ENCODE results near the gene ATP6V1G2.

ATP6V1G2 gene

DNA sequence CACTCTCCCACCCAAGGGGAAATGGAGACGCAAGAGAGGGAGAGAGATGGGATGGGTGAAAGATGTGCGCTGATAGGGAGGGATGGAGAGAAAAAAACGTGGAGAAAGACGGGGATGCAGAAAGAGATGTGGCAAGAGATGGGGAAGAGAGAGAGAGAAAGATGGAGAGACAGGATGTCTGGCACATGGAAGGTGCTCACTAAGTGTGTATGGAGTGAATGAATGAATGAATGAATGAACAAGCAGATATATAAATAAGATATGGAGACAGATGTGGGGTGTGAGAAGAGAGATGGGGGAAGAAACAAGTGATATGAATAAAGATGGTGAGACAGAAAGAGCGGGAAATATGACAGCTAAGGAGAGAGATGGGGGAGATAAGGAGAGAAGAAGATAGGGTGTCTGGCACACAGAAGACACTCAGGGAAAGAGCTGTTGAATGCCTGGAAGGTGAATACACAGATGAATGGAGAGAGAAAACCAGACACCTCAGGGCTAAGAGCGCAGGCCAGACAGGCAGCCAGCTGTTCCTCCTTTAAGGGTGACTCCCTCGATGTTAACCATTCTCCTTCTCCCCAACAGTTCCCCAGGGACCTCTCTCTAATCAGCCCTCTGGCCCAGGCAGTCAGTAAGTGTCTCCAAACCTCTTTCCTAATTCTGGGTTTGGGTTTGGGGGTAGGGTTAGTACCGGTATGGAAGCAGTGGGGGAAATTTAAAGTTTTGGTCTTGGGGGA lies 29.7 kb upstream of the ATP6V1G2 start:
- DNase-seq (ENCODE audit: low spot score) = peak; percentile 58

DNA sequence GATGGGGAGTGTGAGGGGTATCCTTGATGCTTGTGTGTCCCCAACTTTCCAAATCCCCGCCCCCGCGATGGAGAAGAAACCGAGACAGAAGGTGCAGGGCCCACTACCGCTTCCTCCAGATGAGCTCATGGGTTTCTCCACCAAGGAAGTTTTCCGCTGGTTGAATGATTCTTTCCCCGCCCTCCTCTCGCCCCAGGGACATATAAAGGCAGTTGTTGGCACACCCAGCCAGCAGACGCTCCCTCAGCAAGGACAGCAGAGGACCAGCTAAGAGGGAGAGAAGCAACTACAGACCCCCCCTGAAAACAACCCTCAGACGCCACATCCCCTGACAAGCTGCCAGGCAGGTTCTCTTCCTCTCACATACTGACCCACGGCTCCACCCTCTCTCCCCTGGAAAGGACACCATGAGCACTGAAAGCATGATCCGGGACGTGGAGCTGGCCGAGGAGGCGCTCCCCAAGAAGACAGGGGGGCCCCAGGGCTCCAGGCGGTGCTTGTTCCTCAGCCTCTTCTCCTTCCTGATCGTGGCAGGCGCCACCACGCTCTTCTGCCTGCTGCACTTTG lies 29.0 kb upstream of the ATP6V1G2 start, which contains the start of gene TNF:
Gene TNF, plus strand, starts transcription at position 231 of the 567 bp plus-strand sequence. Its CDS starts 177 bp downstream, at position 408.
- peak; percentile 63 for DNase-seq (ENCODE audit: low spot score)

DNA sequence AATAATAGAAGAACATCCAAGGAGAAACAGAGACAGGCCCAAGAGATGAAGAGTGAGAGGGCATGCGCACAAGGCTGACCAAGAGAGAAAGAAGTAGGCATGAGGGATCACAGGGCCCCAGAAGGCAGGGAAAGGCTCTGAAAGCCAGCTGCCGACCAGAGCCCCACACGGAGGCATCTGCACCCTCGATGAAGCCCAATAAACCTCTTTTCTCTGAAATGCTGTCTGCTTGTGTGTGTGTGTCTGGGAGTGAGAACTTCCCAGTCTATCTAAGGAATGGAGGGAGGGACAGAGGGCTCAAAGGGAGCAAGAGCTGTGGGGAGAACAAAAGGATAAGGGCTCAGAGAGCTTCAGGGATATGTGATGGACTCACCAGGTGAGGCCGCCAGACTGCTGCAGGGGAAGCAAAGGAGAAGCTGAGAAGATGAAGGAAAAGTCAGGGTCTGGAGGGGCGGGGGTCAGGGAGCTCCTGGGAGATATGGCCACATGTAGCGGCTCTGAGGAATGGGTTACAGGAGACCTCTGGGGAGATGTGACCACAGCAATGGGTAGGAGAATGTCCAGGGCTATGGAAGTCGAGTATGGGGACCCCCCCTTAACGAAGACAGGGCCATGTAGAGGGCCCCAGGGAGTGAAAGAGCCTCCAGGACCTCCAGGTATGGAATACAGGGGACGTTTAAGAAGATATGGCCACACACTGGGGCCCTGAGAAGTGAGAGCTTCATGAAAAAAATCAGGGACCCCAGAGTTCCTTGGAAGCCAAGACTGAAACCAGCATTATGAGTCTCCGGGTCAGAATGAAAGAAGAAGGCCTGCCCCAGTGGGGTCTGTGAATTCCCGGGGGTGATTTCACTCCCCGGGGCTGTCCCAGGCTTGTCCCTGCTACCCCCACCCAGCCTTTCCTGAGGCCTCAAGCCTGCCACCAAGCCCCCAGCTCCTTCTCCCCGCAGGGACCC lies 28.0 kb upstream of the ATP6V1G2 start:
- DNase-seq (ENCODE audit: low spot score) = no peak

DNA sequence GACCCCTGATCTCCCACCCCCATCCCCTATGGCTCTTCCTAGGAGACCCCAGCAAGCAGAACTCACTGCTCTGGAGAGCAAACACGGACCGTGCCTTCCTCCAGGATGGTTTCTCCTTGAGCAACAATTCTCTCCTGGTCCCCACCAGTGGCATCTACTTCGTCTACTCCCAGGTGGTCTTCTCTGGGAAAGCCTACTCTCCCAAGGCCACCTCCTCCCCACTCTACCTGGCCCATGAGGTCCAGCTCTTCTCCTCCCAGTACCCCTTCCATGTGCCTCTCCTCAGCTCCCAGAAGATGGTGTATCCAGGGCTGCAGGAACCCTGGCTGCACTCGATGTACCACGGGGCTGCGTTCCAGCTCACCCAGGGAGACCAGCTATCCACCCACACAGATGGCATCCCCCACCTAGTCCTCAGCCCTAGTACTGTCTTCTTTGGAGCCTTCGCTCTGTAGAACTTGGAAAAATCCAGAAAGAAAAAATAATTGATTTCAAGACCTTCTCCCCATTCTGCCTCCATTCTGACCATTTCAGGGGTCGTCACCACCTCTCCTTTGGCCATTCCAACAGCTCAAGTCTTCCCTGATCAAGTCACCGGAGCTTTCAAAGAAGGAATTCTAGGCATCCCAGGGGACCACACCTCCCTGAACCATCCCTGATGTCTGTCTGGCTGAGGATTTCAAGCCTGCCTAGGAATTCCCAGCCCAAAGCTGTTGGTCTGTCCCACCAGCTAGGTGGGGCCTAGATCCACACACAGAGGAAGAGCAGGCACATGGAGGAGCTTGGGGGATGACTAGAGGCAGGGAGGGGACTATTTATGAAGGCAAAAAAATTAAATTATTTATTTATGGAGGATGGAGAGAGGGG lies 27.1 kb upstream of the ATP6V1G2 start:
- DNase-seq (ENCODE audit: low spot score) = no peak

DNA sequence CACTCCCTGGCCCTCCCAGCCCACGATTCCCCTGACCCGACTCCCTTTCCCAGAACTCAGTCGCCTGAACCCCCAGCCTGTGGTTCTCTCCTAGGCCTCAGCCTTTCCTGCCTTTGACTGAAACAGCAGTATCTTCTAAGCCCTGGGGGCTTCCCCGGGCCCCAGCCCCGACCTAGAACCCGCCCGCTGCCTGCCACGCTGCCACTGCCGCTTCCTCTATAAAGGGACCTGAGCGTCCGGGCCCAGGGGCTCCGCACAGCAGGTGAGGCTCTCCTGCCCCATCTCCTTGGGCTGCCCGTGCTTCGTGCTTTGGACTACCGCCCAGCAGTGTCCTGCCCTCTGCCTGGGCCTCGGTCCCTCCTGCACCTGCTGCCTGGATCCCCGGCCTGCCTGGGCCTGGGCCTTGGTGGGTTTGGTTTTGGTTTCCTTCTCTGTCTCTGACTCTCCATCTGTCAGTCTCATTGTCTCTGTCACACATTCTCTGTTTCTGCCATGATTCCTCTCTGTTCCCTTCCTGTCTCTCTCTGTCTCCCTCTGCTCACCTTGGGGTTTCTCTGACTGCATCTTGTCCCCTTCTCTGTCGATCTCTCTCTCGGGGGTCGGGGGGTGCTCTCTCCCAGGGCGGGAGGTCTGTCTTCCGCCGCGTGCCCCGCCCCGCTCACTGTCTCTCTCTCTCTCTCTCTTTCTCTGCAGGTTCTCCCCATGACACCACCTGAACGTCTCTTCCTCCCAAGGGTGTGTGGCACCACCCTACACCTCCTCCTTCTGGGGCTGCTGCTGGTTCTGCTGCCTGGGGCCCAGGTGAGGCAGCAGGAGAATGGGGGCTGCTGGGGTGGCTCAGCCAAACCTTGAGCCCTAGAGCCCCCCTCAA lies 25.9 kb upstream of the ATP6V1G2 start, which contains the start of gene LTA:
Gene LTA, plus strand, starts transcription at position 249 of the 871 bp plus-strand sequence. Its CDS starts 454 bp downstream, at position 703.
- DNase-seq (ENCODE audit: low spot score) = peak; percentile 66

DNA sequence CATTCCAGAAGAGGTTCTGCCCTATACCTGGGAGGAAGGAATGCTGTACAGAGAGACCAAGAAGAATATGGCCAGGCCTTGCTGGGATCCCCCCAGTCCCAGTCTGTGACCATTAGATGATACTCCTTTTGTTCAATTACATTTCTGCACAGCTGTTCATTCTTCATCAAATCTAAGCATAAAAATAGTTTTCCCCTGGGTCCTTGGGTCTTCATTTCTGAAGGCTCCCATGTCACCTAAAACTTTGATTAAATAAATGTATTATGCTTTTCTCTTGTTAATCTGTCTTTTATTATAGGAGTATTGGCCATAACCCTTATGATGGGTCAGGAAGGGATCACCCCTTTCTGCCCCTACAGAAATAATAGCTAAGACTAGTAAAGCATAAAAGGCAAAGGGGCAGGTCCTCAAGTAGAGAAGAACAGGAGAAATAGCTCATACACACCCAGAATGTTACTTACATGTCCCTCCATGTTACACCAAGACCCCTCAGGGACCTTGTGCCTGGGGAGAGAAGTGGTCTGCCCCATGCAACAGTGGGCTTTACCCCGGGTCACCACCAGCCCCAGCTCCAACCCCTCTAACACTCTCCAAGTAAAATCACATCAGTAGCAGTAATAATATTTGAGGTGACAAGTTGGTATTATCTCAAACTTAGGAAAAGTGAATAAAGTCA lies 23.6 kb upstream of the ATP6V1G2 start:
- DNase-seq (ENCODE audit: low spot score) = no peak

DNA sequence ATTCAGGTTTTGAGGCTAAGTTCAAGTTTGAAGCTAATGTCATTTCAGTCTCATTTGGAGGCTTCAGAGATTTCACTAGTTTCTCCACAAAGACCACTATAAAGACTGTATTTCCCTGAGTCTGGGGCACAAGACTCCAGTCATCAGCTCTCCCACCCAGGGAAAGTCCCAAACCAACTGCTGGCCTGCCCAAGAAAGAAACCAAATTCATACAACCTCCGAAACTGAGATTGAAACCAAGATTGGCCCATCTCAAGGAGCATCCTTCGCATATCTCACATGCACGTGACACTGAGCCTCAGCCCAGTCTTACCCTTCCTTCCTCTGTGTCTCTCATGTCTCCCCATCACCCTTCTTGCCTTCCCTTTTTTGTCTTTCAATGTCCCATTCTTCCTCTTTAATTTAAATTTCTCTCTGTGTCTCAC lies 22.1 kb upstream of the ATP6V1G2 start:
- peak; percentile 60 for DNase-seq (ENCODE audit: low spot score)

DNA sequence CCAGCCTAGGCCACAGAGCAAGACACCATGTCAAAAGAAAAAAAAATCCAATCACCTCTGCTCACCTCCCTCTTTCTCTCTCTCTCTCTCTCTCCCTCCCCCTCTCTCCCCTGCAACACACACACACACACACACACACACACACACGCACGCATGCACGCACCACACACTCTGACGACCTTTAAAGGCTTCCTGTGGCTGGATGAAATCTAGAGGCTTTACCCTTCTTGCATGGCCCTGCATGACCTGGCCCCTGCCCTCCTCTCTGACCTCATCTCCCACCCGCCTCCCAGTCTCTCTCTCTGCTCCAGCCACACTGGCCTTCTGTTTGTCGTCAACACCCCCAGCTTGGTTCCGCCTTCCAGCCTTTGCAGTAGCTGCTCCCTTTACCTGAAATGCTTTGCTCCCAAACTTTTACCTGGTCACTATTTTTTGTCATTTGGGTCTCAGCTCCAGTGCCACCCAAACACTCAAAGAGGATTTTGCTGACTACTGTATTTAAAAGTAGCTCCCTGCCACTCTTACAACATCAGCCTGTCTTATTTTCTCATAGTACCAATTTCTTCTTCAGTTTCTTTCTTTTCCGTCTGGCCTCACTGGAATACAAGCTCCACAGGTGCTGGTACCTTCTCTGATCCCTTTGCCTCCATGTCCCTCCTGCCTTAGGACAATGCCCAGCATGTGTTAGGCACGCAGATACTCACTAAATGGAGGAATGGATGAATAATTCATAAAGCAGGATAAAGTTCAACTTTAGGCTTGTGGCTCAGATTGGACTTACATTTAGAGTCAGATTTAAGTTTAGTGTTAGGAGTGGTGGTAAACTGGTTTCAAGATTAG lies 21.3 kb upstream of the ATP6V1G2 start:
- no peak for DNase-seq (ENCODE audit: low spot score)

DNA sequence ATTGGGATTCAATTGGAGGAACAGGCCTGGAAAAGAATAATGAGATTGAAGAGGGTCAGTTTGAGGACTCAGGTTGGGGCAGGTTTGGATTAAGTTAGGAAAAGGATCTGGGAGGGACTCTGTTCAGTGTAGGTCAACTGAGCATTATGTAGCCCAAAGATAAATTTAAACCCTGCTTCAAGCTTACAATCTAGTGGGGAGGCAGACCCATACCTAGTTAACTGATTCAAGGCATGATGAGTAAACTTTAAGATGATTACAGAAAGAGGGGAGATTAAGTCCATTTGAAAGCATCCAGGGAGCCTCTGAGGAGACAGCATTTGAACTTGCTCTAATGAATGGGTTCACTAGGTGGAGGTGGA lies 14.3 kb upstream of the ATP6V1G2 start:
- DNase-seq (ENCODE audit: low spot score) = no peak

DNA sequence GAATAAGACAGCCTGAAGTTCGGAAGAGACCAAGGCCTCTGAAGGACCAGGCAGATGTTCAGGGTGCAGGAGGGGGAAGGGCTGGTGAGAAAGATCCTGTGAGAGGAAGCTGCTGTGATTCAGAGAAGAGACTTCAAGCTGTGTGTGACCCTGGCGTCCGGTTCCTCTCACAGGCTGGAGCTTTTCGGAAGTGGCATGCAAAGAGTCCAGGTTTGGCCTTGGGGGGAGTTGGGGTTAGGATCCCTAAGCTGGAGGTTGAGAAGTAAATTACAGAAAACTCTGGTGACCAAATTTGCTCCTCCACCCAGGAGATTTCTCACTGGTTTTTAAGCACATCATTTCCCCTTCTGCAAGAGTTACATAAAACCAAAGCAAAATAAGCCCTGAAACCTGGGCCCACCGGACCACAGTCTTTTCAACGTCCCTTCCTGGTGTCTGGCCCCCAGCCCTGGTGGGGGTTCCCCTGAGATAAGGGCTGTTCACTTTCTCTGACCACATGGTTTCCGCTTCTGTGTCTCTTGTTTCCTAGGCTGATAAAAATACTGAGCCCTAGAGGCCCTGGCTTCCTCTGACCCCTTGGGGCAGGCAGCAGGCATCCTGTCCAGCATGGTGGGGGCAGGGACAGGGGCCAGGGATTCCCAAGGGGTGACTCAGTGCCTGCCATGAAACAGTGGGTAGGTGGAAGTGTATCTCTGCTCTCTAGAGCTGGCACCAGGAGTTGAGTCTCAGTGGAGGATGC lies 13.7 kb upstream of the ATP6V1G2 start:
- peak; percentile 86 for DNase-seq (ENCODE audit: low spot score)

DNA sequence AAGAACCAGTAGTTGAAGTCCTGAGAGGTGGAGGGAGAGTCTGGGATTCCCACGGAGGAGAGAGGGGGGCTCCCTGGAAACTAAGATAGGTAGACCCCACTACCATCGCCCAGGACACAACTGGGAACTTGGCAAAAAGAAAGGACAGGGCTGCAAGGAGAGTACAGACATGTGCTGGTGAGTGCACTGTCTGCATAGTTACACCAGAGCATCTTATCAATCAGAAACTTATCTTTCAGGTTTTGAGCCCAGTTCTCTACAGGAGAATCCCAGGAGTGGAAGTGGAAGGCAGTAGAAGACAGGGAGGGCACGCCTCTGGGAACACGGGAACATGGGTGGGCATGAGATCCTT lies 13.2 kb upstream of the ATP6V1G2 start:
- DNase-seq (ENCODE audit: low spot score) = no peak

DNA sequence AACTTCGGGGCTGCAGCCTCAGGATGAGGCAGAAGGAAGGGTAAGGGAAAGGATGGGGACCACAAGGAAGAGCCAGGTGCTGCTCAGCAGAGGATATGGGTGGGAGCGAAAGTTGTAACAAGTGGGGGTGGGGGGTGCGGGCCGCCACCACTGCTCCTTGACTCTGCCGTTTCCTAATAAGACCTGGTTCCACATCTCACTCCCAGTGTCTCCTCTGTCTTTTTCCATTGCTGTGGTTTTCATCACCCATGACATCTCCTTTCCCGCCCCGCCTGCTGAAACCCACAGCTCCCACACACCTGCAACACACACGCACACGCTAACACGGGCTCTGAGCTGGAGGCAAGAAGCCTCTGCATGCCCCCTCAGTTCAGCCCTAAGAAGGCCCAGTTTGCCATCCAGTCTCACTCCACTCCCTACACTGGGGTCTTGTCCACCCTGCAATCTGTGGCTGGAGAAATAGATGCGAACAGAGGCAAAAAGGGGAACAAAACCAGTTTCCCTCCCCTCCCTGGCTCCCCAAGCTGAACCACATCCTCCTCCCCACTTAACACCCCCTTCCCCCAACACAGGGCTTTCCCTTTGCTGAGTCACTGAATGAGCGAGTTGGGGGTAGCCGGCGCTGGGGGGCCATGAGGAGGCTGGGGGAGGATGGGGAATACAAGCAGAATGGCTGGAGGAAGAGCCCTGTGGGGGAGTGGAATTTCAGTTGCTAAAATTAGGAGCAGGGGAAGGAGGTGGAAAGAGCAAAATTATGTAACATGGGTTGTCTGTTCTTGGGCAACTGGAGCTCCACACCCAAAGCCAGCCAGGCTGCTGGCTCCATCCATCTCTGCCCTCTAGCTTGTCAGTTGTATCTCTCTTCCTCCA lies 12.5 kb upstream of the ATP6V1G2 start:
- DNase-seq (ENCODE audit: low spot score) = peak; percentile 64

DNA sequence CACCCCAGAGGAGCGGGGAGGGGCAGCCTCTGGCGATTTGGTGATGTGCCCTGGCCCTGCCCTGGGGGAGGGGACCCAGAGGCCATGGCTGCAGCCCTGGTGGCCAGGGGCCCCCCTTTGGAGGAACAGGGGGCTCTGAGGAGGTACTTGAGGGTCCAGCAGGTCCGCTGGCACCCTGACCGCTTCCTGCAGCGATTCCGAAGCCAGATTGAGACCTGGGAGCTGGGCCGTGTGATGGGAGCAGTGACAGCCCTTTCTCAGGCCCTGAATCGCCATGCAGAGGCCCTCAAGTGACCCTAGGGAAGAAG lies 11.9 kb upstream of the ATP6V1G2 start:
- DNase-seq (ENCODE audit: low spot score) = no peak

DNA sequence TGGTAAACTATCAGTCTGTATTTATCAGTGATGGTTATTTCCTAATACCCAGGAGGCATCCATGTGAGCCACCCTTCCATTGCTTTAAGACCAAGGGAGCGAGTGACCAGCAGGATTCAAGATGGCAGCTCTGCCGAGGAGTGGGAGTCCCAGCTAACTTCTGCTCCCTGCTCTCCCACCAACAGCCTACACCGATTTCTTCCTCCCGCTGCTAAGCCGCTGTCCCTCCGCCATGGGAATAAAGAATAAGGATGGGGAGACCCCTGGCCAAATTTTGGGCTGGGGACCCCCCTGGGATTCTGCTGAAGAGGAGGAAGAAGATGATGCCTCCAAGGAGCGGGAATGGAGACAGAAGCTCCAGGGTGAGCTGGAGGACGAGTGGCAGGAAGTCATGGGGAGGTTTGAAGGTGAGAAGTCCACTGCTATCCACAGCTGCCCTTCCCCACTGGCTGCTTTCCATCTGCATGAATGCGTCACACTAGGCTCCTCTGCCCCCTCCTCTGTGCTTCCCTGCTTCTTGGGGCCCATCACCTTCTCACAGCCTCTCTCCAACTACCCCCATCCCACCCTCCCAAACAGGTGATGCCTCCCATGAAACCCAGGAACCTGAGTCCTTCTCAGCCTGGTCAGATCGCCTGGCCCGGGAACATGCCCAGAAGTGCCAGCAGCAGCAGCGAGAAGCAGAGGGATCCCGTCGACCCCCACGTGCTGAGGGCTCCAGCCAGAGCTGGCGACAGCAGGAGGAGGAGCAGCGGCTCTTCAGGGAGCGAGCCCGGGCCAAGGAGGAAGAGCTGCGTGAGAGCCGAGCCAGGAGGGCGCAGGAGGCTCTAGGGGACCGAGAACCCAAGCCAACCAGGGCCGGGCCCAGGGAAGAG lies 11.3 kb upstream of the ATP6V1G2 start:
- DNase-seq (ENCODE audit: low spot score) = no peak

DNA sequence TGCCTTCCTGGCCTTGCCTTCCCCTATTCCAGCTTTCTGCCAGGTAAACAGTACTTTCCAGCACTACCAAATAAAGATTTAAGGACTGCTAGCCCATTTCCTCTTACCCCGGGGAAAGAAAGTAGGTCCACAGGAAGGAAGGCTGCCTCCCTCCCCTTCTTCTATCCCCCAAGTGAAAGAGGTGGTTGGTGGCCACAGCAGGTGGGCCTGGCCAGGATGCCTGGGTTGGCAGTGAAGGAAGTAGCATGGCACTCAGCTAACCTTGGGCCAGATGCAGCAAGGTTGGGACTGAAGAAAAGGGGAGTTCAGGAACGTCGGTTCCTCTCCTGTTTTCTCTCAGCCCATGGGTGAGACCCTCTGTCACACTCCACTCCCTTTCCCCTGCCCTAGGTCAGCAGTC lies 9.9 kb upstream of the ATP6V1G2 start:
- no peak for DNase-seq (ENCODE audit: low spot score)

DNA sequence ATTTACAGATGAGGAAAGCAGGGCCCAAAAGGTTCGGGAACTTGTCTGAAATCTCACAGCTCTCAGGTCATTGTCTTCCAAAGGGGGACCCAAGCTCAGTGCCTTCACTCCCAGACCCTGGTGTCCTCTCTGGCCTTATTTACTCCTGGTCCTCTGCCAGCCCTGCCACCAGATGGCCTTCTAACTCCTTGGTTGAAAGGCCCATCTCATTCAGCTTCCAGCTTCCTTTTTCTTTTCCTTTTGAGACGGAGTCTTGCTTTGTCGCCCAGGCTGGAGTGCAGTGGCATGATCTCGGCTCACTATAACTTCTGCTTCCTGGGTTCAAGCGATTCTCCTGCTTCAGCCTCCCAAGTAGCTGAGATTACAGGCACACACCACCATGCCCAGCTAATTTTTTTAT lies 5.0 kb upstream of the ATP6V1G2 start:
- peak; percentile 82 for DNase-seq (ENCODE audit: low spot score)

DNA sequence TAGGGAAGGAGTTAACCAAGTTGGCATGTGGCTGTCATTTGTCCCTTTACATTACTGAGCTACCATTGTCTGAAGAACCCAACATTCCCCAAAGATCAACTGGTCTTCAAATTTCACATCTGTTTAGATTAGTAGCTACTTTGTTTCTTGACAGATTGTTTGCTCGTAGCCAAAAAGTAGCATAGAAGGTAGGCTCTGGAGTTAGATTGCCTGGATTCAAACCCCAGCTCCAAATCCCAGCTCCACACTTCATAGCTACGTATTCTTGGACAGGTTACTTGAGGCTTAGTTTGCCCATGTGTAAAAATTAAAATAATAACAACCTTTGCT lies 2.1 kb upstream of the ATP6V1G2 start:
- DNase-seq (ENCODE audit: low spot score) = no peak

All from NAMALWA (cell line).